ENCODE measurements around the gene PCGF5.

Gene PCGF5

DNA sequence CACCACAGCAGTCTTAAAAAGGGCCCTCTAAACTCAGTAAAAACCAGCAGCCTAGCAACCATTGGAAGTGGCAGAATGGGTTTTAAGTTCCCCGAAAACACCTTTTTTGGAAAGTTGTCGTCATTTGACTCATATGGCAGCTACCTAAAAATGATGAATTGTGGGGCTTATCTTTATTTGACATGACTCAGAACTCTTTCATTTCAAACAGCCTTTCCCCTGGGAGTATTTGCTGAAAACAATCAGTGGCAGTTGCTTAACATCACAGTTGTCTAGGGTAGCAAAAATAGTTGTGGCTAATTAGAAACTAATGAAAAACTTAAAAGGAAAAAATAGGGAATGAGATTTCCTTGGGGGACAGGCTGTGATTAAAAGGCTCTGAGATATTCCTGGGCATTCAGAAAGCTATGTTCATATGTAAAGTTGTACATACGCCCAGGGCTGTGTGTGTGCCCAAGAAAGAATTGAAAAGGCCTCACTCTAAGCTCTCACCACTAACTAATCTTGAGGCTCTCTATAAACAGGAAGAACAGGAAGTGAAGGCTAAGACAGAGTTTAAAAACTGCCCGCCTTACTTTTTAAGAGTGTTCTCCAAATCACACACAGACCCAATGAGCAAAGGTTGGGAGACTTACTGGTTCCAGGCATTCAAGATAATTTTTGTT lies 108.0 kb downstream of the PCGF5 start:
- no peak for DNase-seq (ENCODE audit: low read depth in 3 of 3)
